Neural cell (in vitro differentiated cells): ENCODE data around the gene RFTN1. TPM values are rescaled to one million over a fixed set of nuclear protein-coding genes. Genes with fewer than 3 reads are reported as not detected.

ENCODE experiments used
- H2AFZ ChIP-seq: fragments of 200-600, 300-800 bp; sonication (generic), shearing (Covaris generic); 2 replicates; pipeline ENCODE4 v1.6.0; 2014; ENCODE audit warnings: low read depth, mild to moderate bottlenecking, antibody characterized with exemption, low read length, moderate library complexity
- H3F3A ChIP-seq: fragments of 200-600 bp; shearing (Covaris generic); 2 replicates; pipeline ENCODE4 v1.6.1; 2016; ENCODE audit warnings: mild to moderate bottlenecking, moderate library complexity, mixed read lengths, antibody characterized with exemption, low read length; ENCODE audit not compliant: insufficient read depth, poor library complexity, severe bottlenecking
- H3K27ac ChIP-seq: fragments of 200-600, 300-800 bp; sonication (generic), shearing (Covaris generic); 2 replicates; pipeline ENCODE4 v1.5.1; 2014; ENCODE audit warnings: mild to moderate bottlenecking, low read length, moderate library complexity
- H3K27me3 ChIP-seq: fragments of 300-800, 200-600 bp; sonication (generic), shearing (Covaris generic); 2 replicates; pipeline ENCODE4 v1.6.0; 2014; ENCODE audit warnings: mild to moderate bottlenecking, low read depth, low read length, moderate library complexity; ENCODE audit not compliant: insufficient read depth
- H3K36me3 ChIP-seq: fragments of 300-800, 200-600 bp; sonication (generic), shearing (Covaris generic); 2 replicates; pipeline ENCODE4 v1.5.1; 2014; ENCODE audit warnings: mild to moderate bottlenecking, antibody characterized with exemption, low read length, moderate library complexity; ENCODE audit not compliant: insufficient read depth
- H3K4me2 ChIP-seq: fragments of 300-800, 200-600 bp; sonication (generic), shearing (Covaris generic); 2 replicates; pipeline ENCODE4 v1.6.0; 2014; ENCODE audit warnings: mild to moderate bottlenecking, low read length
- H3K4me3 ChIP-seq: fragments of 300-800, 200-600 bp; sonication (generic), shearing (Covaris generic); 2 replicates; pipeline ENCODE4 v1.5.1; 2014; ENCODE audit warnings: mild to moderate bottlenecking, low read length, moderate library complexity
- H3K79me2 ChIP-seq: fragments of 200-600 bp; shearing (Covaris generic); replicated peaks from 2 replicates; pipeline ENCODE4 v1.6.0; 2014; ENCODE audit warnings: mild to moderate bottlenecking, low read length, moderate library complexity; ENCODE audit not compliant: insufficient read depth
- H3K9ac ChIP-seq: fragments of 300-800, 200-600 bp; sonication (generic), shearing (Covaris generic); 2 replicates; pipeline ENCODE4 v1.6.1; 2016; ENCODE audit warnings: mild to moderate bottlenecking, low read length, mixed read lengths
- H3K9me2 ChIP-seq: fragments of 200-600 bp; shearing (Covaris generic); 2 replicates; pipeline ENCODE4 v1.6.1; 2016; ENCODE audit warnings: mild to moderate bottlenecking, low read length, mixed read lengths; ENCODE audit not compliant: insufficient read depth
- H3K9me3 ChIP-seq: fragments of 200-600, 300-800 bp; sonication (generic), shearing (Covaris generic); 2 replicates; pipeline ENCODE4 v1.6.1; 2016; ENCODE audit warnings: mild to moderate bottlenecking, mixed run types, low read length, moderate library complexity, mixed read lengths
- H4K20me1 ChIP-seq: fragments of 200-600 bp; shearing (Covaris generic); 2 replicates; pipeline ENCODE4 v1.6.1; 2016; ENCODE audit warnings: mild to moderate bottlenecking, mixed run types; ENCODE audit not compliant: insufficient read depth
- EP300 ChIP-seq: fragments of 450-650 bp; conservative IDR thresholded peaks from 2 replicates; pipeline ENCODE4 v1.6.1; 2014; ENCODE audit warnings: antibody characterized with exemption, mild to moderate bottlenecking, moderate library complexity; ENCODE audit not compliant: poor library complexity, severe bottlenecking
- EZH2 ChIP-seq: fragments of 200-600, 300-800 bp; shearing (Covaris generic), sonication (generic); IDR thresholded peaks from 2 replicates; pipeline ENCODE4 v1.6.1; 2014; ENCODE audit warnings: antibody characterized with exemption, low read length, borderline replicate concordance, mild to moderate bottlenecking; ENCODE audit not compliant: insufficient read depth, poor library complexity, severe bottlenecking
- MXI1 ChIP-seq: fragments of 450-650 bp; conservative IDR thresholded peaks from 2 replicates; pipeline ENCODE4 v1.6.1; 2014; ENCODE audit warnings: antibody characterized with exemption, mild to moderate bottlenecking; ENCODE audit not compliant: poor library complexity, severe bottlenecking
- POLR2AphosphoS5 ChIP-seq: IDR thresholded peaks from 2 replicates; pipeline ENCODE4 v1.6.1; 2012
- RAD21 ChIP-seq: fragments of 450-650 bp; conservative IDR thresholded peaks from 2 replicates; pipeline ENCODE4 v1.6.1; 2014; ENCODE audit warnings: antibody characterized with exemption, mild to moderate bottlenecking, moderate library complexity
- SMC3 ChIP-seq: fragments of 450-650 bp; conservative IDR thresholded peaks from 2 replicates; pipeline ENCODE4 v1.6.1; 2014; ENCODE audit warnings: antibody characterized with exemption, mild to moderate bottlenecking, moderate library complexity; ENCODE audit not compliant: poor library complexity
- TAF1 ChIP-seq: IDR thresholded peaks from 2 replicates; pipeline ENCODE4 v1.6.1; 2012; ENCODE audit warnings: low read depth
- polyA plus RNA-seq: library from polyadenylated mRNA; depleted of rRNA; stranded (reverse); fragments of >200 nt; gene quantifications from 2 replicates; pipeline ENCODE4 v1.2.3, GENCODE V29; 2014
- TF ChIP-seq, protein P1 (sequence below): IDR thresholded peaks from 2 replicates; pipeline ENCODE4 v1.6.1; 2012; ENCODE audit warnings: borderline replicate concordance
- TF ChIP-seq, protein P2 (sequence below): fragments of 450-650 bp; IDR thresholded peaks from 2 replicates; pipeline ENCODE4 v1.5.1; 2014; ENCODE audit warnings: antibody characterized with exemption, mild to moderate bottlenecking, moderate library complexity; ENCODE audit not compliant: poor library complexity, severe bottlenecking

The RFTN1 gene
- polyA plus RNA-seq, 1 donor from 2014 or later = 36.8 TPM

DNA sequence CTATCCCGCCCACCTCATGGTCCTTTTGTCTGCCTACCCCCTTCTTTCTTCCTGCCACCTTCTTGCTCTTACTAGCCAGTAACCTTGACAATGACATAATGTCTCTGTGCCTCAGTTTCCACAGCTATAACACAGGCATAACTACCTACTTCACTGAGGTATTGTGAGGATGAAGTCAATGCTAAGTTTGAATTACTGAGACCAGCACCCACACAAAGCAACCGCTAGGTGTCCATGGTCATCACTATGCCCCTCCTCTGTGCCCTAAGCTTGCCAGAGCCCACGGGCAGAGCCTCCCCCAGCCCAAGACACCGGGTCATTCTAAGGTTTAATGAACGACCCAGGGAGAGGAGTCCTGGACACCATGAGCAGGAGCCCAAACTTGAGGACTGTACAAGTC is 146.9 kb downstream of the RFTN1 start:
- H2AFZ ChIP-seq = no peak overlapping the region
- no peak overlapping the region for H3K27ac ChIP-seq
- H3K9ac ChIP-seq = no peak overlapping the region
- no peaks in the 10 kb centered on the region for H3K36me3 ChIP-seq
- TF ChIP-seq EZH2 (no peak), TAF1 (no peak), MXI1 (no peak), EP300 (no peak), RAD21 (no peak), POLR2AphosphoS5 (no peak), SMC3 (no peak)
- TF ChIP-seq, protein P1, sequence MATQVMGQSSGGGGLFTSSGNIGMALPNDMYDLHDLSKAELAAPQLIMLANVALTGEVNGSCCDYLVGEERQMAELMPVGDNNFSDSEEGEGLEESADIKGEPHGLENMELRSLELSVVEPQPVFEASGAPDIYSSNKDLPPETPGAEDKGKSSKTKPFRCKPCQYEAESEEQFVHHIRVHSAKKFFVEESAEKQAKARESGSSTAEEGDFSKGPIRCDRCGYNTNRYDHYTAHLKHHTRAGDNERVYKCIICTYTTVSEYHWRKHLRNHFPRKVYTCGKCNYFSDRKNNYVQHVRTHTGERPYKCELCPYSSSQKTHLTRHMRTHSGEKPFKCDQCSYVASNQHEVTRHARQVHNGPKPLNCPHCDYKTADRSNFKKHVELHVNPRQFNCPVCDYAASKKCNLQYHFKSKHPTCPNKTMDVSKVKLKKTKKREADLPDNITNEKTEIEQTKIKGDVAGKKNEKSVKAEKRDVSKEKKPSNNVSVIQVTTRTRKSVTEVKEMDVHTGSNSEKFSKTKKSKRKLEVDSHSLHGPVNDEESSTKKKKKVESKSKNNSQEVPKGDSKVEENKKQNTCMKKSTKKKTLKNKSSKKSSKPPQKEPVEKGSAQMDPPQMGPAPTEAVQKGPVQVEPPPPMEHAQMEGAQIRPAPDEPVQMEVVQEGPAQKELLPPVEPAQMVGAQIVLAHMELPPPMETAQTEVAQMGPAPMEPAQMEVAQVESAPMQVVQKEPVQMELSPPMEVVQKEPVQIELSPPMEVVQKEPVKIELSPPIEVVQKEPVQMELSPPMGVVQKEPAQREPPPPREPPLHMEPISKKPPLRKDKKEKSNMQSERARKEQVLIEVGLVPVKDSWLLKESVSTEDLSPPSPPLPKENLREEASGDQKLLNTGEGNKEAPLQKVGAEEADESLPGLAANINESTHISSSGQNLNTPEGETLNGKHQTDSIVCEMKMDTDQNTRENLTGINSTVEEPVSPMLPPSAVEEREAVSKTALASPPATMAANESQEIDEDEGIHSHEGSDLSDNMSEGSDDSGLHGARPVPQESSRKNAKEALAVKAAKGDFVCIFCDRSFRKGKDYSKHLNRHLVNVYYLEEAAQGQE = no peak
- TF ChIP-seq, protein P2, sequence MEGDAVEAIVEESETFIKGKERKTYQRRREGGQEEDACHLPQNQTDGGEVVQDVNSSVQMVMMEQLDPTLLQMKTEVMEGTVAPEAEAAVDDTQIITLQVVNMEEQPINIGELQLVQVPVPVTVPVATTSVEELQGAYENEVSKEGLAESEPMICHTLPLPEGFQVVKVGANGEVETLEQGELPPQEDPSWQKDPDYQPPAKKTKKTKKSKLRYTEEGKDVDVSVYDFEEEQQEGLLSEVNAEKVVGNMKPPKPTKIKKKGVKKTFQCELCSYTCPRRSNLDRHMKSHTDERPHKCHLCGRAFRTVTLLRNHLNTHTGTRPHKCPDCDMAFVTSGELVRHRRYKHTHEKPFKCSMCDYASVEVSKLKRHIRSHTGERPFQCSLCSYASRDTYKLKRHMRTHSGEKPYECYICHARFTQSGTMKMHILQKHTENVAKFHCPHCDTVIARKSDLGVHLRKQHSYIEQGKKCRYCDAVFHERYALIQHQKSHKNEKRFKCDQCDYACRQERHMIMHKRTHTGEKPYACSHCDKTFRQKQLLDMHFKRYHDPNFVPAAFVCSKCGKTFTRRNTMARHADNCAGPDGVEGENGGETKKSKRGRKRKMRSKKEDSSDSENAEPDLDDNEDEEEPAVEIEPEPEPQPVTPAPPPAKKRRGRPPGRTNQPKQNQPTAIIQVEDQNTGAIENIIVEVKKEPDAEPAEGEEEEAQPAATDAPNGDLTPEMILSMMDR = no peak
- no peak overlapping the region for H3K4me2 ChIP-seq
- no peaks in the 10 kb centered on the region for H4K20me1 ChIP-seq
- no peaks in the 10 kb centered on the region for H3K9me3 ChIP-seq
- no peaks in the 10 kb centered on the region for H3K79me2 ChIP-seq
- H3K27me3 ChIP-seq = no peaks in the 10 kb centered on the region
- H3K9me2 ChIP-seq = no peaks in the 10 kb centered on the region
- H3K4me3 ChIP-seq = no peak overlapping the region
- no peaks in the 10 kb centered on the region for H3F3A ChIP-seq

DNA sequence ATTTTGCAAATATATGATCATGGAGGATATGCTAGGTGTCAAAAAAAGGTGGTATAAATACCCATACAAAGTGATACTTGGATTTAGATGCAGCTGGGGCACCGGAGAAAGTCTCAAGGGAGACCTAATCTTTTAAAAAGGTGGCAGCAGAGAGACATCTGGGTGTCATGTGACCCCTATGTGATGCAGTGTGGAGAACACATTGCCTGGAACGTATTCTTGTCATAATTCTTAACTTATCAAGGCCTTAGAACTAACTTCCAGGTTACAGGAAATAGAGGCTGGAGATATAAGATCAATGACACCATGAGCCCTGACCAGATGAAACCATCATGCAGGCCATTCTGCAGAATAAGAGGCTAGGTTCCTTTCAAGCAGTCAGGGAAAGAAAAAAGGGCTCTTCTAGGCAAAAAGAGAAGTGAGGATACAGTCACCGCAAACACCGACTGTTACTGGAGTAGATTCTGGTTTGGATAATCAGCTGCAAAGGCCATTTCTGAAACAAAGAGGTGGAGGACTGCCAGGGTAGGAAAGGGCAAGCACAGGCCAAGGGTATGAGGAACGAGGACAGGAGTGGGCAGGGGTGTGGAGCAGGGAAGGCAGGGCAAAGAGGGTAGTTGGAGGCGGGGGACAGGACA is 147.9 kb downstream of the RFTN1 start:
- no peaks in the 10 kb centered on the region for H3K27me3 ChIP-seq
- no peaks in the 10 kb centered on the region for H3K9me2 ChIP-seq
- no peak overlapping the region for H3K27ac ChIP-seq
- no peak overlapping the region for H2AFZ ChIP-seq
- no peaks in the 10 kb centered on the region for H3K36me3 ChIP-seq
- H3K9ac ChIP-seq = no peak overlapping the region
- TF ChIP-seq, protein P1 = no peak
- TF ChIP-seq POLR2AphosphoS5 (no peak), EZH2 (no peak), MXI1 (no peak), TAF1 (no peak)
- no peak overlapping the region for H3K4me3 ChIP-seq
- H3K9me3 ChIP-seq = no peaks in the 10 kb centered on the region
- no peaks in the 10 kb centered on the region for H3K79me2 ChIP-seq
- no peaks in the 10 kb centered on the region for H4K20me1 ChIP-seq
- H3F3A ChIP-seq = no peaks in the 10 kb centered on the region
- no peak overlapping the region for H3K4me2 ChIP-seq
